K562 (cell line): ENCODE measurements around the gene COX4I2. TPM values are rescaled to one million over a fixed set of nuclear protein-coding genes. Genes with fewer than 3 reads are reported as not detected.

Experiments
- ATAC-seq: fragments of 200-7000 bp; cut with Tn5 transposase; 3 replicates; pipeline ENCODE4 v1.9.1; 2020; ENCODE audit warnings: moderate library complexity
- BruUV-seq: library from RNA; stranded (reverse); fragments of 400-500 nt; replicated peaks from 2 replicates; lab custom pipeline; 2021; lab: Mats Ljungman, UMichigan
- CTCF ChIA-PET: fragments of 300-600 bp; formaldehyde crosslinking; extraction: SDS; loops from one replicate; lab custom pipeline; 2021; ENCODE audit warnings: low intra/inter-chr PET ratio; lab: Yijun Ruan, JAX
- POLR2A ChIA-PET: fragments of 300-600, 350-650 bp; sonication (Branson Sonifier 250); formaldehyde crosslinking; extraction: SDS; loops from one replicate; lab custom pipeline; 2021; ENCODE audit warnings: antibody characterized with exemption, inconsistent platforms; lab: Yijun Ruan, JAX
- DNase-seq, 4 experiments: peaks; one replicate each; pipeline versions ENCODE4 v3.0.0 to v3.0.0-alpha.2; 2011 to 2018; ENCODE audit warnings: low spot score in 3 of 4, mixed read lengths in 3 of 4; ENCODE audit errors: extremely low read depth in 1 of 4
- FAIRE-seq: peaks from 2 replicates; lab custom pipeline; 2011; peaks lifted over from hg19 to GRCh38; lab: Jason Lieb, UNC
- H2AFZ ChIP-seq: 2 replicates; pipeline ENCODE4 v1.6.0; 2011; ENCODE audit warnings: low read depth, low read length, control low read depth, inconsistent platforms
- H3K27ac ChIP-seq: fragments of 200-600 bp; 3 replicates; pipeline ENCODE4 v1.8.0; 2011; ENCODE audit warnings: low read depth, mild to moderate bottlenecking, control low read depth, inconsistent platforms, low read length, moderate library complexity, mixed read lengths; ENCODE audit errors: extremely low read depth
- H3K27me3 ChIP-seq, 2 experiments: fragments of 300-600 bp in 1 of 2; 2 replicates in 1 of 2; 3 replicates in 1 of 2; pipeline versions ENCODE4 v1.6.0 to v1.8.0; 2011; ENCODE audit warnings: inconsistent platforms in 2 of 2, low read length in 2 of 2, mild to moderate bottlenecking in 1 of 2, mixed read lengths in 1 of 2, moderate library complexity in 1 of 2; ENCODE audit not compliant: control insufficient read depth in 2 of 2, insufficient read depth in 2 of 2
- H3K36me3 ChIP-seq: fragments of 300-600 bp; 3 replicates; pipeline ENCODE4 v1.8.0; 2011; ENCODE audit warnings: mild to moderate bottlenecking, low read length, inconsistent platforms; ENCODE audit not compliant: control insufficient read depth, insufficient read depth
- H3K4me1 ChIP-seq, 2 experiments: fragments of 200-600 bp in 1 of 2; replicated peaks in 1 of 2; 2 replicates in 1 of 2; 3 replicates in 1 of 2; pipeline versions ENCODE4 v1.5.1 to v1.8.0; 2011; ENCODE audit warnings: inconsistent platforms in 2 of 2, low read length in 2 of 2, mild to moderate bottlenecking in 1 of 2, mixed read lengths in 1 of 2, moderate library complexity in 1 of 2; ENCODE audit not compliant: control insufficient read depth in 2 of 2, insufficient read depth in 2 of 2
- H3K4me2 ChIP-seq: 2 replicates; pipeline ENCODE4 v1.6.1; 2011; ENCODE audit warnings: low read length, control low read depth, inconsistent platforms, mixed read lengths; ENCODE audit not compliant: insufficient read depth
- H3K4me3 ChIP-seq: fragments of 200-600 bp; sonication (generic), shearing (Covaris generic); 2 replicates; pipeline ENCODE4 v1.5.1; 2016; ENCODE audit warnings: control low read depth, inconsistent platforms
- H3K79me2 ChIP-seq: fragments of 200-600 bp; 3 replicates; pipeline ENCODE4 v1.8.0; 2011; ENCODE audit warnings: low read length, inconsistent platforms; ENCODE audit not compliant: control insufficient read depth, insufficient read depth
- H3K9ac ChIP-seq, 2 experiments: 2 replicates each; pipeline versions ENCODE4 v1.6.0 to v1.6.1; 2011; ENCODE audit warnings: low read depth in 2 of 2, low read length in 2 of 2, control low read depth in 1 of 2, inconsistent platforms in 1 of 2, mild to moderate bottlenecking in 1 of 2, mixed read lengths in 1 of 2; ENCODE audit not compliant: insufficient read depth in 1 of 2
- H3K9me1 ChIP-seq: one replicate; pipeline ENCODE4 v1.6.0; 2011; ENCODE audit warnings: inconsistent platforms, mild to moderate bottlenecking, low read length, moderate library complexity; ENCODE audit not compliant: control insufficient read depth, insufficient read depth
- H3K9me3 ChIP-seq: replicated peaks from 2 replicates; pipeline ENCODE4 v1.5.1; 2011; ENCODE audit warnings: low read depth, low read length, inconsistent platforms; ENCODE audit not compliant: control insufficient read depth, insufficient read depth
- H4K20me1 ChIP-seq: replicated peaks from 2 replicates; pipeline ENCODE4 v1.6.1; 2011; ENCODE audit warnings: low read length, inconsistent platforms, mixed read lengths; ENCODE audit not compliant: control insufficient read depth, insufficient read depth
- CUX1 ChIP-seq: fragments of 200-800 bp; sonication (Bioruptor generic); IDR thresholded peaks from 2 replicates; pipeline ENCODE4 v1.6.1; 2016; ENCODE audit warnings: missing genetic modification characterization, missing compliant biosample characterization
- E2F3 ChIP-seq: fragments of 250-450 bp; sonication (Bioruptor Pico); IDR thresholded peaks from 2 replicates; pipeline ENCODE4 v1.4.0; 2020; ENCODE audit warnings: mild to moderate bottlenecking
- HNRNPLL ChIP-seq: fragments of 200-400 bp; formaldehyde crosslinking; IDR thresholded peaks from 2 replicates; pipeline ENCODE4 v1.6.1; 2017; ENCODE audit warnings: low read length, low read depth, mild to moderate bottlenecking; ENCODE audit not compliant: poor library complexity, severe bottlenecking
- MBD1 ChIP-seq: fragments of 250-450 bp; sonication (Bioruptor Pico); IDR thresholded peaks from 2 replicates; pipeline ENCODE4 v1.8.0; 2022; ENCODE audit warnings: inconsistent platforms
- MYC ChIP-seq, 2 experiments: fragments of 250-450 bp in 1 of 2; sonication (Bioruptor Pico) in 1 of 2; IDR thresholded peaks; 2 replicates each; pipeline versions ENCODE4 v1.5.1 to v1.6.1; 2012 to 2021; ENCODE audit warnings: low read depth in 2 of 2, borderline replicate concordance in 1 of 2, improper control_type of control experiment in 1 of 2, low read length in 1 of 2, mild to moderate bottlenecking in 1 of 2, moderate library complexity in 1 of 2
- PHB ChIP-seq: fragments of 250-450 bp; sonication (Bioruptor Pico); IDR thresholded peaks from 2 replicates; pipeline ENCODE4 v1.5.0; 2021
- PYGO2 ChIP-seq: fragments of 450-650 bp; IDR thresholded peaks from 2 replicates; pipeline ENCODE4 v1.6.1; 2016; ENCODE audit warnings: mild to moderate bottlenecking, missing genetic modification characterization, moderate library complexity, missing compliant biosample characterization
- STAG1 ChIP-seq: sonication (generic); formaldehyde crosslinking; IDR thresholded peaks from 2 replicates; pipeline ENCODE4 v1.5.0; 2020; ENCODE audit warnings: missing genetic modification reagents, borderline replicate concordance
- TEAD2 ChIP-seq: fragments of 450-650 bp; IDR thresholded peaks from 2 replicates; pipeline ENCODE4 v1.6.1; 2016; ENCODE audit warnings: missing genetic modification characterization, control low read depth, missing compliant biosample characterization
- ZBTB9 ChIP-seq: fragments of 450-650 bp; formaldehyde crosslinking; IDR thresholded peaks from 2 replicates; pipeline ENCODE4 v1.4.0; 2020; ENCODE audit warnings: mild to moderate bottlenecking, moderate library complexity
- ZFP1 ChIP-seq: fragments of 450-650 bp; formaldehyde crosslinking; IDR thresholded peaks from 2 replicates; pipeline ENCODE4 v1.4.0; 2020; ENCODE audit warnings: mild to moderate bottlenecking, mixed read lengths
- ZNF133 ChIP-seq: fragments of 250-450 bp; sonication (Bioruptor Pico); IDR thresholded peaks from 2 replicates; pipeline ENCODE4 v1.4.0; 2020; ENCODE audit warnings: mild to moderate bottlenecking
- ZNF253 ChIP-seq: fragments of 250-450 bp; sonication (Bioruptor Pico); conservative IDR thresholded peaks from 2 replicates; pipeline ENCODE4 v1.6.1; 2021; ENCODE audit warnings: mild to moderate bottlenecking
- ZNF511 ChIP-seq: sonication (generic); formaldehyde crosslinking; IDR thresholded peaks from 2 replicates; pipeline ENCODE4 v1.8.0; 2022; ENCODE audit warnings: mild to moderate bottlenecking, missing genetic modification reagents
- WGBS: fragments of 100-300 bp; shearing (Covaris generic); methylation state at CpG from one replicate; pipeline ENCODE4 v1.1.6; 2016; ENCODE audit warnings: low coverage, mixed read lengths; ENCODE audit not compliant: insufficient coverage; ENCODE audit errors: missing lambda C conversion rate; 5-methylcytosine and 5-hydroxymethylcytosine counted together
- in situ Hi-C: fragments of 300-500 bp; cut with MboI; formaldehyde crosslinking; loops from 4 replicates; pipeline ENCODE4 v1.15.0; 2018; ENCODE audit warnings: inconsistent platforms, mixed read lengths
- intact Hi-C: fragments of 100-400 bp; cut with micrococcal nuclease; formaldehyde crosslinking; loops from 2 replicates; pipeline ENCODE4 v1.14.2; 2022
- polyA plus RNA-seq, 8 experiments: library from polyadenylated mRNA; depleted of rRNA in 4 of 8; stranded (reverse) in 5 of 8; unstranded in 3 of 8; fragments of >200 nt; fragmentation: Nextera tagmentation in 2 of 8; fragmentation: Illumina TruSeq in 1 of 8; extraction: Ambion mirVana in 2 of 8; extraction: Trizol in 1 of 8; gene quantifications; 2 replicates each; pipeline versions ENCODE4 v1.2.1 to v1.2.3, GENCODE V29; 2011 to 2014; ENCODE audit warnings: inconsistent platforms in 1 of 8, missing spikeins in 1 of 8
- total RNA-seq, 7 experiments: library from RNA; depleted of rRNA in 6 of 7; stranded (reverse); fragments of >200 nt in 6 of 7; fragmentation: Illumina TruSeq in 2 of 7; extraction: Trizol in 2 of 7; gene quantifications; 2 replicates each; pipeline versions ENCODE4 v1.2.1 to v1.2.3, GENCODE V29; 2011 to 2021; ENCODE audit warnings: low replicate concordance in 1 of 7

The COX4I2 gene
- total and polyA plus RNA-seq, 9 of the 15 experiments (the other 6 are each of a cell fraction or from before 2014, with no cell fraction given) = not detected

- H3K36me3 ChIP-seq = no peaks in the 10 kb centered on the region
- BruUV-seq = no TSS peak
- no peak overlapping the region for H3K4me3 ChIP-seq
- FAIRE-seq (no peak), DNase-seq (no peak), ATAC-seq (no peak)
- no peak overlapping the region for H3K9ac ChIP-seq
- no peaks in the 10 kb centered on the region for H3K9me3 ChIP-seq
- H3K27ac ChIP-seq = no peak overlapping the region
- H3K79me2 ChIP-seq = no peaks in the 10 kb centered on the region
- no peaks in the 10 kb centered on the region for H3K27me3 ChIP-seq
- H3K4me1 ChIP-seq = no peaks in the 10 kb centered on the region; a peak in 1 of 5 replicates
- no peaks in the 10 kb centered on the region for H4K20me1 ChIP-seq
- 31% methylated on average over 5 of the region's 5 CpGs for WGBS
- no peak overlapping the region for H3K4me2 ChIP-seq
- CTCF ChIA-PET = no interaction called here
- no peaks in the 10 kb centered on the region for H3K9me1 ChIP-seq
- peak overlapping the region; percentile 26; the same call in 1 of the 2 replicates for H2AFZ ChIP-seq
- intact Hi-C loops (no loop called here), in situ Hi-C loops (no loop called here)
- POLR2A ChIA-PET = interaction anchor here (1.0 to 1.4 kb wide), 3 partner anchors 8 to 22 kb away, joined by 3 to 8 read pairs (median 3); no protein-coding TSS in a partner anchor
- TF ChIP-seq PHB = no peak
- TF ChIP-seq ZNF511 (CRISPR knock-in tag) = no peak
- TF ChIP-seq TEAD2 = no peak
- no peak for TF ChIP-seq ZFP1 (CRISPR knock-in tag)
- TF ChIP-seq PYGO2 (tag) = no peak
- no peak for TF ChIP-seq CUX1 (CRISPR knock-in tag)
- TF ChIP-seq ZNF253 (CRISPR knock-in tag) = no peak
- no peak for TF ChIP-seq ZBTB9 (CRISPR knock-in tag)
- TF ChIP-seq MYC (IDR thresholded peaks at IDR 0.05; ENCODE audit: low read depth, low read length) = no peak
- TF ChIP-seq MYC (CRISPR knock-in tag; IDR thresholded peaks at IDR 0.05; ENCODE audit: borderline replicate concordance, low read depth) = no peak
- TF ChIP-seq E2F3 = no peak
- TF ChIP-seq MBD1 = no peak
- TF ChIP-seq STAG1 (CRISPR knock-in tag) = no peak
- no peak for TF ChIP-seq HNRNPLL
- TF ChIP-seq ZNF133 (CRISPR knock-in tag) = no peak
These were observed 15.8 kb downstream of the COX4I2 start for GRCh38 chr20:31653561-31653960.
